GM18870 (cell line): Measurements from ENCODE around the gene LARGE2.
"Not testable (repeated sequence)": the region's sequence is repeated elsewhere in the genome, so short reads cannot be mapped to it uniquely, and the experiment has no call there.

ENCODE experiments used
- ATAC-seq: cut with Tn5 transposase; IDR thresholded peaks from one replicate; pipeline ENCODE4 v1.9.1; 2021; ENCODE audit warnings: moderate library complexity; ENCODE audit not compliant: unreplicated experiment

Gene LARGE2

GRCh38 chr11:45895553-45896259 lies 26.8 kb upstream of the LARGE2 start:
- ATAC-seq: no peak

- ATAC-seq: no peak
These were observed 26.0 kb upstream of the LARGE2 start for GRCh38 chr11:45896422-45896984.

- ATAC-seq: no peak
These were observed 24.9 kb upstream of the LARGE2 start for GRCh38 chr11:45897556-45897955.

- ATAC-seq: no peak
These were observed 23.4 kb upstream of the LARGE2 start for GRCh38 chr11:45899086-45899447.

GRCh38 chr11:45899448-45900174 lies 22.8 kb upstream of the LARGE2 start:
- ATAC-seq: no peak

GRCh38 chr11:45900175-45900800 lies 22.2 kb upstream of the LARGE2 start:
- not testable (repeated sequence) for ATAC-seq

GRCh38 chr11:45900916-45901617 lies 21.4 kb upstream of the LARGE2 start:
- no peak for ATAC-seq

GRCh38 chr11:45901626-45902025 lies 20.8 kb upstream of the LARGE2 start:
- ATAC-seq: no peak

GRCh38 chr11:45902452-45903380 lies 19.7 kb upstream of the LARGE2 start:
- ATAC-seq: no peak

GRCh38 chr11:45904309-45904915 lies 18.0 kb upstream of the LARGE2 start:
- no peak for ATAC-seq

- ATAC-seq: no peak
These were observed 17.4 kb upstream of the LARGE2 start for GRCh38 chr11:45905095-45905494.

GRCh38 chr11:45905576-45905975 lies 16.9 kb upstream of the LARGE2 start:
- ATAC-seq: not testable (repeated sequence)

GRCh38 chr11:45906096-45906682 lies 16.3 kb upstream of the LARGE2 start:
- ATAC-seq: no peak

GRCh38 chr11:45906965-45907611 lies 15.4 kb upstream of the LARGE2 start, which contains the start of gene FREY1:
Gene FREY1, minus strand, starts transcription at chr11:45907271. Its CDS starts 26 bp downstream, at chr11:45907245.
- no peak for ATAC-seq

GRCh38 chr11:45907911-45908370 lies 14.5 kb upstream of the LARGE2 start:
- no peak for ATAC-seq

GRCh38 chr11:45909594-45910475 lies 12.6 kb upstream of the LARGE2 start:
- ATAC-seq: no peak

GRCh38 chr11:45910623-45911022 lies 11.8 kb upstream of the LARGE2 start:
- no peak for ATAC-seq

- no peak for ATAC-seq
These were observed 8.9 kb upstream of the LARGE2 start for GRCh38 chr11:45913514-45913913.
